Activated naive CD8-positive, alpha-beta T cell (primary cell): ENCODE data around the gene CD19.

ENCODE experiments used
- H3K27ac Mint-ChIP-seq: one replicate; pipeline ENCODE4 v1.8.0; 2021; ENCODE audit warnings: mixed read lengths
- H3K27me3 Mint-ChIP-seq: one replicate; pipeline ENCODE4 v1.8.0; 2021; ENCODE audit warnings: mixed read lengths
- H3K36me3 Mint-ChIP-seq: one replicate; pipeline ENCODE4 v1.8.0; 2021; ENCODE audit warnings: mixed read lengths
- H3K4me1 Mint-ChIP-seq: one replicate; pipeline ENCODE4 v1.8.0; 2021; ENCODE audit warnings: low read depth, mixed read lengths
- H3K4me3 Mint-ChIP-seq: one replicate; pipeline ENCODE4 v1.8.0; 2021; ENCODE audit warnings: mild to moderate bottlenecking, mixed read lengths
- H3K9me3 Mint-ChIP-seq: one replicate; pipeline ENCODE4 v1.8.0; 2021; ENCODE audit warnings: low read depth, mixed read lengths

Gene CD19

DNA sequence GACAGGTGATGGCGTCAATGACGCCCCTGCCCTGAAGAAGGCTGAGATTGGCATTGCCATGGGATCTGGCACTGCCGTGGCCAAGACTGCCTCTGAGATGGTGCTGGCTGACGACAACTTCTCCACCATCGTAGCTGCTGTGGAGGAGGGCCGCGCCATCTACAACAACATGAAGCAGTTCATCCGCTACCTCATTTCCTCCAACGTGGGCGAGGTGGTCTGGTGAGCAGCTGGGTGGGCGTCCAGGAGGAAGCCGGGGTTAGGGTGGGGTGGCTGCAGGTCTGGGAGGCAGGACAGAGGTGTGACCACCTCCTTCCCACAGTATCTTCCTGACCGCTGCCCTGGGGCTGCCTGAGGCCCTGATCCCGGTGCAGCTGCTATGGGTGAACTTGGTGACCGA, 29.9 kb upstream of the CD19 start:
- H3K4me3 Mint-ChIP-seq, result no peak overlapping the region
- no peaks in the 10 kb centered on the region for H3K36me3 Mint-ChIP-seq
- no peaks in the 10 kb centered on the region for H3K9me3 Mint-ChIP-seq
- peaks cover 4% of the 10 kb centered on the region for H3K4me1 Mint-ChIP-seq
- no peak overlapping the region for H3K27ac Mint-ChIP-seq
- H3K27me3 Mint-ChIP-seq, result no peaks in the 10 kb centered on the region

DNA sequence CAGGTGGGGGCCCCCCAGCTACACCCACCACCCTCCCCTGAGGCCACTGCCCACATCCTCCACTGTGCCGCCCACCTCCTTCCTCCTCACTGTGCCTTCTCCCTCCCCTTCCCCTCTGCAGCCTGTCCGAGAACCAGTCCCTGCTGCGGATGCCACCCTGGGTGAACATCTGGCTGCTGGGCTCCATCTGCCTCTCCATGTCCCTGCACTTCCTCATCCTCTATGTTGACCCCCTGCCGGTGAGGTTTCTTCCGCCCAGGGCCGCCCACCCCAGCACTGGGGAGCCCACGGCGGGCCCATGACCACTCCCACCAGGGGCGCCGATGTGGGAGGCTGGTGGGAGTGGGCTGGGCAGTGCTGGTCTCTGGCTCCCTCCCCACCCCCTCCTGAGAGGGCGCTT, 28.9 kb upstream of the CD19 start:
- Mint-ChIP-seq H3K27me3 (no peaks in the 10 kb centered on the region), H3K9me3 (no peaks in the 10 kb centered on the region), H3K27ac (no peak overlapping the region), H3K36me3 (no peaks in the 10 kb centered on the region), H3K4me1 (peaks cover 4% of the 10 kb centered on the region), H3K4me3 (no peak overlapping the region)

DNA sequence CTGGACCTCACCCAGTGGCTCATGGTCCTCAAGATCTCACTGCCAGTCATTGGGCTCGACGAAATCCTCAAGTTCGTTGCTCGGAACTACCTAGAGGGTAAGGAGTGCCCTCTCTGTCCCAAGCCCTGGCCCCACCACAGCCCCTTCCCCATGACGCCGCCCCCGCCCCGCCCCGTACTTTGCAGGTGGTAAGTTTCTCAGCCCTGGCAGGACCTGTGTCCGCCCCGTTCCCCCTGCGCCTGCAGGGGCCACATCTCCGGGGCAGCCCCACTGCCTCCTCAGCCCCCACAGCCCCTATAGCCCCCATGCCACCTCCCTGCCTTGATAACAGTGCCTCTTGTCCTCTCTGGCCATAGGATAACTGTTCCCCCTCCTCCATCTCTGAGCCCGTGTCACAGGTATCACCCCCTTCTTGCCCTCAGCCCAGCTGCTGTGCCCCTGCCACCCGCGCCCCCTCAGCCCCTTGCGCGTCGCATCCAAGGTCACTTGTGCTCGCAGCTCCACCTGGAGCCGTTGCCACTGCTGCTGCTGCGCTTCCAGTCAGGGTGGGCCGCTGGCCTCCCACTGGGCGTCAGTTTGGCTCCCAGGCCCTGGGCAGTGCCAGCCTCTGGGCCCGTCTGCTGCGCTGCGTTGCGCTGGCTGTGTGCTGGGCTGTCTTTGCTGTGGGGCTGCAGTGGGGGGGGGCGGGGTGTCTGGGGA, 28.3 kb upstream of the CD19 start:
- H3K27ac Mint-ChIP-seq, result no peak overlapping the region
- H3K4me3 Mint-ChIP-seq, result no peak overlapping the region
- no peaks in the 10 kb centered on the region for H3K36me3 Mint-ChIP-seq
- H3K4me1 Mint-ChIP-seq, result peaks cover 4% of the 10 kb centered on the region
- no peaks in the 10 kb centered on the region for H3K9me3 Mint-ChIP-seq
- H3K27me3 Mint-ChIP-seq, result no peaks in the 10 kb centered on the region

DNA sequence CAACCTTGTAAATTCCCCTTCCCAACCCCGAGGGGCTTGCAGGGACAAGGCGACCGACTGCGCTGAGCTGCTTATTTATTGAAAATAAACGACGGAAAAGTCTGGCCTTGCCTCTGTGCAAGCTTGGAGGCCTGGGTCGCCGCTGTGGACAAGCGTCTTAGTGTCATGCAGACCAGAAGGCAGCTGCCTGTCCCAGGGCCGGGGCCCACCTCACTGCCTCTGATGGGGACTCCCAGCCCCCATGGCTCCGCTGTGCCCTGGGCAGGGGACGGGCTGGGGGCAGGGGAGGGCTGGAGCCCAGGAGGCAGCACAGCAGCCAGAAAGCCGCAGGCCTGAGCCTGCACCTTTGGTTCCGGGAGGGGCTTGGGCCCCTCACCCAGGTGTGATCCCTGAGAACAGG, 27.4 kb upstream of the CD19 start:
- Mint-ChIP-seq H3K4me1 (peaks cover 4% of the 10 kb centered on the region), H3K4me3 (no peak overlapping the region), H3K36me3 (no peaks in the 10 kb centered on the region), H3K9me3 (no peaks in the 10 kb centered on the region), H3K27me3 (no peaks in the 10 kb centered on the region), H3K27ac (no peak overlapping the region)

DNA sequence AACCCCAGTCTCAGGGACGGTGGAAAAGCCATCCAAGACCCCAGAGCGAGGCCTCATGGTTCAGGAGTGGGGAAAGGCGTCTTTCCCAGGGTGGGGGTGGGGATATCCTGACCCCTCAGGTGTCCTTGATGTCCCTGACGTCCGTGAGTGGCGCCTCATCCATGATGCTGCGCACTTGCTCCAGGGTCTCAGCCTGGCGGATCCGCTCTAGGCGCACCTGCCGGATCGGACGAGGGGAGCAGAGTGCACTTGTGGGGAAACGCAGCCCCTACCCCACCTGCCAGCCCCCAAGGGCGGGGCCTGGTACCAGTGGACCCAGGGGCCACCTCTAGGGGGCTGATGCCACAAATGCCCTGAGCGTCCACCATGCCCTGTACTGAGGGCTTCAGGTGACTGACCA, 26.9 kb upstream of the CD19 start:
- Mint-ChIP-seq H3K9me3 (no peaks in the 10 kb centered on the region), H3K4me3 (no peak overlapping the region), H3K27ac (no peak overlapping the region), H3K4me1 (peaks cover 4% of the 10 kb centered on the region), H3K27me3 (no peaks in the 10 kb centered on the region), H3K36me3 (no peaks in the 10 kb centered on the region)

DNA sequence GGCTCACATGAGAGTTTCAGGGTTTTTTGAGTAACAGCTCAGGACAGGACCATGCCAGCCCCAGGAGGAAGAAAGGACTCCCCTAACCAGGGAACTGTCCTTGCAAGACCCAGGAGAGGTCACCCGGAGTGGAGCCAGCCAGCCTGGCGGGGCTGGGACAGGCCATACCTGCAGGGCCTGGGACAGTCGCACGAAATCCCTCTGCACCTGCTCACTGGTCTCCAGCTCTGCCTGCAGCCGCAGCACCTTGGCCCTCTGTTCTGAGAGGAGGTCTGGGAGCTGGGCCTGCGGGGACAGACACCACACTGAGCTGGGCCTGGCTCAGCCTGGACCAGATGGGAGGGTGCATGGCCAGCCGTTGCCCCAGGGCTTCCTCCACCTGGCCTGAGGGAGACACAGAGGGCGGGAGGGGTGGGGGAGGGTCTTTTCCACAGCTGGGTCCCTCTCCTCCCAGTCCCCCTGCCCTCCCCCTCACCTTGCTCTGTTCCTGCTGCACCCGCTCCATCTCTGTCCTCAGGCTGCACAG, 26.5 kb upstream of the CD19 start:
- Mint-ChIP-seq H3K27me3 (no peaks in the 10 kb centered on the region), H3K9me3 (no peaks in the 10 kb centered on the region), H3K36me3 (no peaks in the 10 kb centered on the region), H3K27ac (no peak overlapping the region), H3K4me1 (peaks cover 4% of the 10 kb centered on the region), H3K4me3 (no peak overlapping the region)

DNA sequence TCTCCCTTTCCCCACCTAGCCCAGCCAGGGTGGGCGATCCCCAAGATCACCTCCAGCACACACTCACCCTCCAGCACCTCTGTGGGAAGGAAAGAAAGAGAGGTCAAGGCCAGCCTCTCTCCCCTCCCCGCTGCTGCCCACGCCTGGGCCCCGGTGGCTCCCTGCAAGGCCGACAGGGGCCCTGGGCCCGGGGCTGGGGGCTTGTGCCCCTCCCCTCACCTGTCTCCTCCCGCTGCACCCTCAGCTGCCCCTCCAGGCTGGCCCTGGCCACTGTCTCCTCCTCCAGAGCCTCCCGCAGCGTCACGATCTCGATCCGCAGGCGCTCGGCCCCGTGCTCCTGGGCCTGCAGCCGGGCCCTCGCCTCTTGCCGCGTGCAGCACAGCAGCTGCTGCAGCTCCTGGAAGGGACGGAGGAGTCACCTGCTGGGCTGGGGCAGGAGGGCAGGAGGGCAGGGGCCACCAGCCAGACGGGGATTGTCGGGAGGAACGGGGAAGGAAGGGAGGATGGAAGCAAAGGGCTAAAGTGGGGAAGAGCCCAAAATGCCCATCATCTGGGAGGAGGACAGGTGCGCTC, 25.9 kb upstream of the CD19 start:
- Mint-ChIP-seq H3K27me3 (no peaks in the 10 kb centered on the region), H3K4me1 (peaks cover 4% of the 10 kb centered on the region), H3K4me3 (no peak overlapping the region), H3K9me3 (no peaks in the 10 kb centered on the region), H3K36me3 (no peaks in the 10 kb centered on the region), H3K27ac (no peak overlapping the region)

DNA sequence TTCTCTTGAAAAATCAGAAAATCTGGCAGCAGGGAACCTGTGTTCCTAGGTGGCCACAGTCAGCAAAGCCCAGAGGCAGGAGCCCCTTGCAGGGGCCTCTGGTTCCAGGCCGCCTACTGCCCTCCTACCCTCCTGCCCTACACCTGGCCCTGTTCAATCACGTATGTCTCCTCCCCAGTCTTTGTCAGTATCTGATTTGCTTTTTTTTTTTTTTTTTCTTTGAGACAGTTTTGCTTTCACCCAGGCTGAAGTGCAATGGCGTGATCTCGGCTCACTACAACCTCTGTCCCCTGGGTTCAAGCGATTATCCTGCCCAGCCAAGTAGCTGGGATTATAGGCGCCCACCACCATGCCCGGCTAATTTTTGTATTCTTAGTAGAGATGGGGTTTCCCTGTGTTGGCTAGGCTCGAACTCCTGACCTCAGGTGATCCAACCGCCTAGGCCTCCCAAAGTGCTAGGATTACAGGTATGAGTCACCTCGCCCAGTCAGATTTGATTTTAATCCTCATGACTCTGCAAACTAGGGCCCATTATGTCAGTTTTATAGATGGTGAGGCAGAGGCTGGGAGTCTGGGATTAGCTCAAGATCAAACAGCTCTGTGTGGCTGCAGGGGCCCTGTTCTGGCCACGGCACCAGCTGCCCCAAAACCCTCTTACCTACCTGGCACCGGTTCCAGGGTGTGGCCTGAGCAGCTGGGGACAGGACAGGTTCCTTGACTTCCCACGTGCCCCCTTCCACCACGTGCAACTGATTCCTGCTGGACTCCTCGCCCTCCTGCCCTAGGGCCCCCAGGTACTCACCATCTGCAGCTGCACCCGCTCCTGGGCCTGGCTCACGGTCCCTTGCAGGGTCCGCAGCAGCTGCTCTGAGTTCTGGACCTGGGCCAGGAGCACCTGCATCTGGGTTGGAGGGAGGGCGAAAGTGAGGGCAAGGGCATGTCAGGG, 21.4 kb upstream of the CD19 start:
- Mint-ChIP-seq H3K4me1 (no peaks in the 10 kb centered on the region), H3K36me3 (peaks cover 4% of the 10 kb centered on the region), H3K27me3 (no peaks in the 10 kb centered on the region), H3K4me3 (no peak overlapping the region), H3K27ac (no peak overlapping the region), H3K9me3 (no peaks in the 10 kb centered on the region)

DNA sequence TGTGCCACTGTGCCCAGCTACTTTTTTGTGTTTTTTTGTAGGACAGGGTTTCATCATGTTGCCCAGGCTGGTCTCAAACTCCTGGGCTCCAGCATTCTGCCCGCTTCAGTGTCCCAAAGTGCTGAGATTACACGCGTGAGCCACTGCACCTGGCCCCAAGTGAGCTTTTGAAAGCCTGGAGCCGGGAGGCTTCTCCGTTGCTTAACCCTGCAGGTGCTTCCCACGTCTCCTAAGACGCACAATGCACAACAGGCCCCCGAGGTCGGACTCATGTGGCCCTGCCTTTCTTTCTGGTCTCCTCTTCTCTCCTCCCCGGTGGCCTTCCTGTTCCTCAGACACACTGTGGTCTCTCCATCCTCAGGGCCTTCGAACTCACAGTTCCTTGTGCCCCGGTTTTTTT, 19.2 kb upstream of the CD19 start:
- Mint-ChIP-seq H3K27me3 (no peaks in the 10 kb centered on the region), H3K27ac (no peak overlapping the region), H3K36me3 (peaks cover 9% of the 10 kb centered on the region)

DNA sequence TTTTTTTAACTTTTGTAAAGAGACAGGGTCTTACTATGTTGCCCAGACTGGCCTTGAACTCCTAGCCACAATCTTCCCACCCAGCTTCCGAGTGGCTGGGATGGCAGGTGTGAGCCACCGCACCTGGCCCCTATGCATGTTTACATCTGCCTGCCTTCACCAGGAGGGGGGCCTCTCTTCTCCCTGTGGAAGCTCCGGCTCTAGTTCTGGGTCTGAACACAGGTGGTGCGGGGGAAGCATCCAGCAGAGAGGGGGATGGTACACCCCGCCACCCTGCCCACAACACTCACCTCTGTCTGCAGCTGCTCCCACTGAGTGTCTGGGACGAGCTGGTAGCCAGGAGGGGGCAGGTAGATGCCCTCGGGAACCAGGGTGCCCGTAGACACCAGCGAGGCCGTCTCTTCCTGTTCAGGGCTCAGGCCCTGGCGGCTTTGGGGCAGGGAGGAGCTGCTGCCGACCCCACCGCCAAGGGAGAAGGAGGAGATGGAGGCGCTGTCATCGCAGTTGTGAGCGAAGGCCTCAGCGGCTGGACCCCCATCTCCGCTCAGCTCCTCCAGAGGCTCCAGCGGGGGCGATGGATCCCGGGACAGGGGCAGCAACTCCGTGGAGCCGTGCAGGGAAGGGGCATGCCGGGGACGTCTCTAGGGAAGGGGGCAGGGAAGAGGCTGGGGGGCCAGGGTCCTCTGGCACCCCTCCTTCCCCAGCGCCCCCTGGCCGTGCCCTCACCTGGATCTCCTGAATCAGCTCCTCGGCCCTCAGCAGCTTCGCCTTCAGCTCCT, 17.6 kb upstream of the CD19 start:
- H3K4me1 Mint-ChIP-seq, result no peaks in the 10 kb centered on the region
- peaks cover 9% of the 10 kb centered on the region for H3K36me3 Mint-ChIP-seq
- no peak overlapping the region for H3K27ac Mint-ChIP-seq
- no peak overlapping the region for H3K4me3 Mint-ChIP-seq
- H3K27me3 Mint-ChIP-seq, result no peaks in the 10 kb centered on the region
- no peaks in the 10 kb centered on the region for H3K9me3 Mint-ChIP-seq

More for the DNA sequence above, 19.2 kb upstream of the CD19 start:
- Mint-ChIP-seq H3K4me3 (no peak overlapping the region), H3K4me1 (no peaks in the 10 kb centered on the region), H3K9me3 (no peaks in the 10 kb centered on the region)

DNA sequence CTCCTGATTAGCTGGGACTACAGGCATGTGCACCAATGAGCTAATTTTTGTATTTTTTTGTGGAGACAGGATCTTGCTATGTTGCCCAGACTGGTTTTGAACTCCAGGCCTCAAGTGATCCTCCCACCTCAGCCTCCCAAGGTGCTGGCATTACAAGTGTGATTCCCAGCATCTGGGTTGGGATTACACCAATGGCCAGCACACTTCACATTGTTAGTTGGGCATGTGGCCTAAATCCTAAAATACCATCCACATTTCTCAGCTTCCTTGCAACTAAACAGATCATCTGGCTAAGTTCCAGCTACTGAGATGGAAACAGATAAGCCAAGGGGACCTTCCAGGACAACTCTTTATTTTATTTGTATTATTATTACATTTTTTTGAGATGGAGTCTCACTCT, 16.6 kb upstream of the CD19 start:
- Mint-ChIP-seq H3K9me3 (no peaks in the 10 kb centered on the region), H3K27me3 (no peaks in the 10 kb centered on the region), H3K4me3 (no peak overlapping the region), H3K36me3 (peaks cover 9% of the 10 kb centered on the region), H3K4me1 (no peaks in the 10 kb centered on the region), H3K27ac (no peak overlapping the region)

DNA sequence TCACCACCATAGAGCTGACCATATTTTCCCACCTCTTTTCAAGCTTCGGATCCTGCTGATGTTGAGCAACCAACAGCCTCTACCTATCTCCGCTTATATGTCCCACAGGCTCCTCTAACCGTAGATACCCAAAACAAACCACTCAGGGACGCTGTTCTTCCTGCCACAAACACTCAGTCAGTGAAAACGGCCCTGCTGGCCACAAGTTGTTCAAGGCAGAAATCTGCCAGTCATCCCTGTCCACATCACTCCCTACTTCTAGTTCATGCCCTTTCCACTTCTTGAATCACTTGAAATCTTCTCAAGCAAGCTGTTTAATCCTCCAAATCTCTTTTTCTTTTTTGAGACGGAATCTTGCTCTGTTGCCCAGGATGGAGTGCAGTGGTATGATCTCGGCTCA, 14.7 kb upstream of the CD19 start:
- no peaks in the 10 kb centered on the region for H3K9me3 Mint-ChIP-seq
- H3K27ac Mint-ChIP-seq, result no peak overlapping the region
- no peaks in the 10 kb centered on the region for H3K27me3 Mint-ChIP-seq
- peaks cover 2% of the 10 kb centered on the region for H3K4me1 Mint-ChIP-seq
- no peak overlapping the region for H3K4me3 Mint-ChIP-seq
- peaks cover 11% of the 10 kb centered on the region for H3K36me3 Mint-ChIP-seq

DNA sequence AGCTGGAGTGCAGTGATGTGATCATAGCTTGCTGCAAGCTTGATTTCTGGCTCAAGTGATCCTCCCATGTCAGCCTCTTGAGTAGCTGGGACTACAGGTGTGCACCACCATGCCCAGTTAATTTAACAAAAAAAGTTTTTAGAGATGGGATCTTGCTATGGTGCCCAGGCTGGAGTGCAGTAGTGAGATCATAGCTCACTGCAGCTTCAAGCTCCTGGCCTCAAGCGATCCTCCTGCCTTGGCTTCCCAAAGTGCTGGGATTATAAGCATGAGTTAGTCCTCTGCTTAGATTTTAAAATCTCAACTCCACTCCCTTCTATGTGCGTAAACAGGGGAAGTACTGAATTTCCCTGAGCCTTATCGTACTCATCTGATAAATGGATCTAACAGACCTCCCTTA, 13.1 kb upstream of the CD19 start:
- Mint-ChIP-seq H3K36me3 (peaks cover 14% of the 10 kb centered on the region), H3K9me3 (no peaks in the 10 kb centered on the region), H3K4me1 (peaks cover 6% of the 10 kb centered on the region), H3K27ac (no peak overlapping the region), H3K4me3 (no peak overlapping the region), H3K27me3 (no peaks in the 10 kb centered on the region)

DNA sequence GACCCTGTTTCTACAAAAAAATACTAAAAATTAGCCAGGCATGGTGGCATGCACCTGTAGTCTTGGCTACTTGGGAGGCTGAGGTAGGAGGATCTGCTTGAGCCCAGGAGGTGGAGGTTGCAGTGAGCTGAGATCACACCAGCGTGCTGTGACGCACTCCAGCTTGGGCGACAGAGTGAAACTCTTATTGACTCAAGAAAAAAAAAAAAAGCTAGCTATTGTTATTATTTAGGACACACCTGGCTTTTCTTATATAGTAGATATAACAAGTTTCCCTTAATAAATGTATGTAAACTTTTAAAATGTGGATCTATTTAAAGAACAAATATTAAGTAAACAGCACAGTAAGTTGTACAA, 8.6 kb upstream of the CD19 start:
- Mint-ChIP-seq H3K4me3 (peak overlapping the region; percentile 71), H3K9me3 (no peaks in the 10 kb centered on the region), H3K4me1 (peaks cover 19% of the 10 kb centered on the region), H3K27ac (peak overlapping the region; percentile 41), H3K27me3 (no peaks in the 10 kb centered on the region), H3K36me3 (peaks cover 5% of the 10 kb centered on the region)
